ENCODE data around the gene MYO10.
"Not testable (repeated sequence)": the region's sequence is repeated elsewhere in the genome, so short reads cannot be mapped to it uniquely, and the experiment has no call there.

The MYO10 gene

GRCh38 chr5:16754086-16754485 is 182.0 kb downstream of the MYO10 start:
- Histone ChIP-seq H3K36me3 (ENCODE audit: control insufficient read depth, insufficient read depth, low read length) (no peaks in the 10 kb centered on the region), H3K9me3 (ENCODE audit: control insufficient read depth, insufficient read depth, low read length) (no peaks in the 10 kb centered on the region), H3K4me3 (ENCODE audit: low read length) (no peak overlapping the region), H3K27ac (ENCODE audit: low read length) (no peak overlapping the region), H3K4me1 (ENCODE audit: control insufficient read depth, insufficient read depth, low read length) (no peaks in the 10 kb centered on the region), H3K27me3 (ENCODE audit: control insufficient read depth, insufficient read depth, low read length) (no peaks in the 10 kb centered on the region)
- no peak for DNase-seq (ENCODE audit: low read depth, low spot score)
- no CpG with 5 or more reads among the region's 3 CpGs for WGBS (ENCODE audit: insufficient coverage, insufficient read length)

DNA sequence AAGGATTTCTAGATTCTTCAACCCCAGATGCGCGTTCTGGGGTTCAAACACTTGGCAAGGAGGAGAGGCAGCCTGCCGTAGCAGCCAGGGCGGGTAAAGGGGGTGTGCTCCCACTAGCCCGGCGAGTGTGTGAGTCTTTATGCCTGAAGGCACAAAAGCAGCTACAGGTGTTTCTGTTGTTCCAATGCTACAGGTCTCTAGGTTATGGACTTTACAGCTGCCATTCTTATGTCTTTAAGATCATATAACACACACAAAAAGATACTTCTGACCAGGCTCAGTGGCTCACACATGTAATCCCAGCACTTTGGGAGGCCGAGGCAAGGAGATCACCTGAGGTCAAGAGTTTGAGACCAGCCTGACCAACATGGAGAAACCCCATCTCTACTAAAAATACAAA is 185.6 kb downstream of the MYO10 start:
- DNase-seq (ENCODE audit: low read depth, low spot score) = no peak
- no peaks in the 10 kb centered on the region for H3K27me3 ChIP-seq (ENCODE audit: control insufficient read depth, insufficient read depth, low read length)
- no peak overlapping the region for H3K4me3 ChIP-seq (ENCODE audit: low read length)
- H3K27ac ChIP-seq (ENCODE audit: low read length) = no peak overlapping the region
- no peaks in the 10 kb centered on the region for H3K4me1 ChIP-seq (ENCODE audit: control insufficient read depth, insufficient read depth, low read length)
- WGBS (ENCODE audit: insufficient coverage, insufficient read length) = no CpG with 5 or more reads among the region's 7 CpGs
- H3K36me3 ChIP-seq (ENCODE audit: control insufficient read depth, insufficient read depth, low read length) = no peaks in the 10 kb centered on the region
- no peaks in the 10 kb centered on the region for H3K9me3 ChIP-seq (ENCODE audit: control insufficient read depth, insufficient read depth, low read length)

DNA sequence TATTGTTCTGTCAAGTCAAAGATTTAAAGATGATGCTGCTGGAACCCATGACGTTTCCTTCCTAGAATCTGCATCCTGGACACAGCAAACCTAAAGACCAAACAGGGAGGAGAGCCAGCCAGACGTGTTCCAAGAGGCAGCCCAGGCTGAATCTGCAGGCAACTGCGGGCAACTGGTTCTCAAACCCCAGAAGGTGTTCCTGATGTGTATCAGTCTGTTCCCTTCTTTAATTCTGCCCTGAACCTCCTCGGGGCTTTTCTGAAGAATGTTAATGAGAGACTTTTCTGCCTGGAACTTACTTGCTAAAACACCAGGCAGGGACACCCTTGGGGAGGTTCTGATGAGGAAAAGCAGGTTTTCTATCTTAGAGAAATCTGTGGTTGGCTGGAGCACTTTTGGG is 186.5 kb downstream of the MYO10 start:
- H3K9me3 ChIP-seq (ENCODE audit: control insufficient read depth, insufficient read depth, low read length) = no peaks in the 10 kb centered on the region
- WGBS (ENCODE audit: insufficient coverage, insufficient read length) = no CpG with 5 or more reads among the region's 4 CpGs
- no peaks in the 10 kb centered on the region for H3K36me3 ChIP-seq (ENCODE audit: control insufficient read depth, insufficient read depth, low read length)
- no peak overlapping the region for H3K27ac ChIP-seq (ENCODE audit: low read length)
- DNase-seq (ENCODE audit: low read depth, low spot score) = no peak
- no peak overlapping the region for H3K4me3 ChIP-seq (ENCODE audit: low read length)
- no peaks in the 10 kb centered on the region for H3K4me1 ChIP-seq (ENCODE audit: control insufficient read depth, insufficient read depth, low read length)
- H3K27me3 ChIP-seq (ENCODE audit: control insufficient read depth, insufficient read depth, low read length) = no peaks in the 10 kb centered on the region

DNA sequence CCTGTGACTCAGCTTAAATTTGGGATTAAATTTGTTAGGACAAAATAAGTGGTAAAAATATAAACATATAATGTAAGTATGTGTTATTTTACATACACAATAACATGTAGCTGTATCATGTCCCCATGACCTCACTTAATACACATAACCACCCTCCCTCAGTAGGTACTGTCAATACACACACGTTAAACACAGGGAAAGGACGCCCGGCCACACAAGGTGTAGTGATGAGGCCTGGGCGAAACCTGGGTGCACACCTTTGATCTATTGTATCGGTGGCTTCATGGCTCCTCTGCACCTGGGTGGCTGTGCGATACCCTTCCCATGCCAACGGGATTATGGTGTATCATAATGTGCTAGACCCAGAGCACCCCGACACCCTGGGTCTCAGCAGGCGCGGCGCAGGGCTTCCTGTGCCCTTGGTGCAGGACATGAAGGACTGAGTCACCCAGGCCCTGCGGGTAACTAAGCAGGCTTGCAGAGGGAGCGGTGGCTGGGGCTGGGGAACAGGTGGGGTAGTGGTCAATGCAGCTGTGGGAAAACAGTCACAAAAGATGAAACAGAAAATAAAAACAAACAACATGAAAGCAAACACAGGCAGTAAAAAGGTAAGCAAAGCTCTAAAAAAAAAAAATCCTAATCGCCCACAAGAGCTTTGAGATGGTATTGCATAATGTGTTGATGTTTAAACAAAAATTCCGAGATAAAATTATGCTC is 191.8 kb downstream of the MYO10 start:
- Histone ChIP-seq H3K36me3 (ENCODE audit: control insufficient read depth, insufficient read depth, low read length) (no peaks in the 10 kb centered on the region), H3K4me1 (ENCODE audit: control insufficient read depth, insufficient read depth, low read length) (0 out of 2 replicates have a peak, but pooled peaks cover 2% of the 10 kb centered on the region), H3K27me3 (ENCODE audit: control insufficient read depth, insufficient read depth, low read length) (no peaks in the 10 kb centered on the region), H3K9me3 (ENCODE audit: control insufficient read depth, insufficient read depth, low read length) (no peaks in the 10 kb centered on the region), H3K27ac (ENCODE audit: low read length) (no peak overlapping the region), H3K4me3 (ENCODE audit: low read length) (no peak overlapping the region)
- no CpG with 5 or more reads among the region's 15 CpGs for WGBS (ENCODE audit: insufficient coverage, insufficient read length)
- DNase-seq (ENCODE audit: low read depth, low spot score) = no peak

DNA sequence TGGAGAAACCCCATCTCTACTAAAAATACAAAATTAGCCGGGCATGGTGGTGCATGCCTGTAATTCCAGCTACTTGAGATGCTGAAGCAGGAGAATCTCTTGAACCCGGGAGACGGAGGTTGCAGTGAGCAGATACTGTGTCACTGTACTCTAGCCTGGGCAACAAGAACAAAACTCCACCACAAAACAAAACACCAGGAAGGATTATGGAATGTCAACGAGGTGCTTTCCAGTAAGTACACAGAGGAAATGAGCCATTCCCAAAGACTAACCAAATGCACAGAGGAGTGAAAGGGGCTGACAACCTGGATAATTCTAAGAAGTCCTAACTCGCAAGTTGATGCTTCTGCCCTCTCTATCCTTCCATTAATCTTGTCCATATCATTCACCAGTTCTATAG is 193.2 kb downstream of the MYO10 start:
- no peak for DNase-seq (ENCODE audit: low read depth, low spot score)
- Histone ChIP-seq H3K4me1 (ENCODE audit: control insufficient read depth, insufficient read depth, low read length) (0 out of 2 replicates have a peak, but pooled peaks cover 2% of the 10 kb centered on the region), H3K27ac (ENCODE audit: low read length) (no peak overlapping the region), H3K4me3 (ENCODE audit: low read length) (no peak overlapping the region), H3K9me3 (ENCODE audit: control insufficient read depth, insufficient read depth, low read length) (no peaks in the 10 kb centered on the region), H3K36me3 (ENCODE audit: control insufficient read depth, insufficient read depth, low read length) (no peaks in the 10 kb centered on the region), H3K27me3 (ENCODE audit: control insufficient read depth, insufficient read depth, low read length) (no peaks in the 10 kb centered on the region)
- no CpG with 5 or more reads among the region's 5 CpGs for WGBS (ENCODE audit: insufficient coverage, insufficient read length)

GRCh38 chr5:16740811-16741392 is 195.2 kb downstream of the MYO10 start:
- Histone ChIP-seq H3K27me3 (ENCODE audit: control insufficient read depth, insufficient read depth, low read length) (no peaks in the 10 kb centered on the region), H3K9me3 (ENCODE audit: control insufficient read depth, insufficient read depth, low read length) (no peaks in the 10 kb centered on the region), H3K4me1 (ENCODE audit: control insufficient read depth, insufficient read depth, low read length) (0 out of 2 replicates have a peak, but pooled peaks cover 2% of the 10 kb centered on the region), H3K36me3 (ENCODE audit: control insufficient read depth, insufficient read depth, low read length) (no peaks in the 10 kb centered on the region), H3K4me3 (ENCODE audit: low read length) (peak overlapping the region; percentile 41; the same call in 1 of the 2 replicates), H3K27ac (ENCODE audit: low read length) (peak overlapping the region; percentile 57)
- DNase-seq (ENCODE audit: low read depth, low spot score) = no peak
- no CpG with 5 or more reads among the region's 11 CpGs for WGBS (ENCODE audit: insufficient coverage, insufficient read length)

DNA sequence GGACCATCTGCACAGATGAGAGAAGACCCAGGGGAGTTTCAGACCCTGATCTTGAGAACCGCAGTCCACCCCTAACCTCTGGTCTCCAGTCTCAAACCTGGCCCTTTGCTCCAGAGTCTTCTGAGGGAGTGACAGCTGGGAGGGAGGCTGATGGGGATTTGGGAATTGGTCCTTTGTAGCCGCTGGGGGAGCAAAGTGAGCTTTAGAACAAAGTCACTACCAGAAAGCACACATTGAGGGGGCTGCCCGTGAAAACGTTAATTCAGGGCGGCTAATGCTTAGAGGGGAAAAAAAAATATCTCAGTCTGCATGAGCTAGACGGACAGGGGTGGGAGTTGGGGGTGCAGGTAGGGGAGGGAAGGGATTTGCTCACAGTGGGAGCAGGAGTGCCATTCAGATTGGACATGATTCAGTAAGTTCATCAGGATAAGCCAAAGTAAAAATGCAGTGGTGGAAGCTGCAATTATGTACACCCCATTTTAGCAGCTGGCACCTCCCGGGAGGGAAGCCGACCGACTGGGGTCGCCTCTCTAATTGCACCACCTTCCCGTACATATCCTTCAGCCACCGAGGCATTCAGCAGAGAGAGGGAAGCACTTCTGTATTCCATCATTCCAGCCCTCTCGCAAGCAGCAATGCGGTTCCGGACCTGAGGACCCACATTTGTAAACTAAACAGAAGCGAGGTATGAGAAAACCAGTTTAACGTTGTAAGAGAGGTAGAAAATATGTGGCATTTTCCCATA is 195.8 kb downstream of the MYO10 start:
- peak overlapping the region; percentile 57 for H3K27ac ChIP-seq (ENCODE audit: low read length)
- no peaks in the 10 kb centered on the region for H3K36me3 ChIP-seq (ENCODE audit: control insufficient read depth, insufficient read depth, low read length)
- peak overlapping the region; percentile 41; the same call in 1 of the 2 replicates for H3K4me3 ChIP-seq (ENCODE audit: low read length)
- 0 out of 2 replicates have a peak, but pooled peaks cover 3% of the 10 kb centered on the region for H3K4me1 ChIP-seq (ENCODE audit: control insufficient read depth, insufficient read depth, low read length)
- no CpG with 5 or more reads among the region's 17 CpGs for WGBS (ENCODE audit: insufficient coverage, insufficient read length)
- no peak for DNase-seq (ENCODE audit: low read depth, low spot score)
- no peaks in the 10 kb centered on the region for H3K9me3 ChIP-seq (ENCODE audit: control insufficient read depth, insufficient read depth, low read length)
- H3K27me3 ChIP-seq (ENCODE audit: control insufficient read depth, insufficient read depth, low read length) = no peaks in the 10 kb centered on the region

- H3K27ac ChIP-seq (ENCODE audit: low read length) = peak overlapping the region; percentile 1
- H3K4me1 ChIP-seq (ENCODE audit: control insufficient read depth, insufficient read depth, low read length); DNase-seq (ENCODE audit: low read depth, low spot score); H3K36me3 ChIP-seq (ENCODE audit: control insufficient read depth, insufficient read depth, low read length); H3K27me3 ChIP-seq (ENCODE audit: control insufficient read depth, insufficient read depth, low read length); H3K9me3 ChIP-seq (ENCODE audit: control insufficient read depth, insufficient read depth, low read length): not testable (repeated sequence)
- H3K4me3 ChIP-seq (ENCODE audit: low read length) = peak overlapping the region; percentile 79; the same call in 1 of the 2 replicates
- WGBS (ENCODE audit: insufficient coverage, insufficient read length) = no CpG with 5 or more reads among the region's 5 CpGs
Measured at GRCh38 chr5:16738393-16738792, 197.7 kb downstream of the MYO10 start.

- no peaks in the 10 kb centered on the region for H3K27me3 ChIP-seq (ENCODE audit: control insufficient read depth, insufficient read depth, low read length)
- H3K36me3 ChIP-seq (ENCODE audit: control insufficient read depth, insufficient read depth, low read length) = peaks cover 2% of the 10 kb centered on the region; the same call in 1 of the 2 replicates
- DNase-seq (ENCODE audit: low read depth, low spot score) = no peak
- WGBS (ENCODE audit: insufficient coverage, insufficient read length) = no CpG with 5 or more reads among the region's 11 CpGs
- H3K4me3 ChIP-seq (ENCODE audit: low read length) = peak overlapping the region; percentile 79; the same call in 1 of the 2 replicates
- peaks cover 6% of the 10 kb centered on the region; the same call in 1 of the 2 replicates for H3K4me1 ChIP-seq (ENCODE audit: control insufficient read depth, insufficient read depth, low read length)
- H3K9me3 ChIP-seq (ENCODE audit: control insufficient read depth, insufficient read depth, low read length) = no peaks in the 10 kb centered on the region
- peak overlapping the region; percentile 1 for H3K27ac ChIP-seq (ENCODE audit: low read length)
Measured at GRCh38 chr5:16737620-16738364, 198.3 kb downstream of the MYO10 start.

GRCh38 chr5:16737209-16737608 is 198.9 kb downstream of the MYO10 start:
- no peak overlapping the region for H3K27ac ChIP-seq (ENCODE audit: low read length)
- no CpG with 5 or more reads among the region's 3 CpGs for WGBS (ENCODE audit: insufficient coverage, insufficient read length)
- DNase-seq (ENCODE audit: low read depth, low spot score) = no peak
- H3K4me1 ChIP-seq (ENCODE audit: control insufficient read depth, insufficient read depth, low read length) = peaks cover 6% of the 10 kb centered on the region; the same call in 1 of the 2 replicates
- H3K27me3 ChIP-seq (ENCODE audit: control insufficient read depth, insufficient read depth, low read length) = no peaks in the 10 kb centered on the region
- H3K36me3 ChIP-seq (ENCODE audit: control insufficient read depth, insufficient read depth, low read length) = peaks cover 2% of the 10 kb centered on the region; the same call in 1 of the 2 replicates
- peak overlapping the region; percentile 79; the same call in 1 of the 2 replicates for H3K4me3 ChIP-seq (ENCODE audit: low read length)
- H3K9me3 ChIP-seq (ENCODE audit: control insufficient read depth, insufficient read depth, low read length) = no peaks in the 10 kb centered on the region
